SK-N-MC (cell line): ENCODE data around the gene ANKDD1B.

Source experiments
- DNase-seq: peaks from one replicate; pipeline ENCODE4 v3.0.0-alpha.2; 2011; ENCODE audit warnings: low read depth, low spot score
- H3K27ac ChIP-seq: fragments of 200-600 bp; sonication (generic); 2 replicates; pipeline ENCODE4 v1.5.1; 2016; ENCODE audit warnings: mixed run types
- H3K36me3 ChIP-seq: fragments of 200-600 bp; sonication (generic); 2 replicates; pipeline ENCODE4 v1.6.1; 2017; ENCODE audit warnings: antibody characterized with exemption, low read length, mixed read lengths; ENCODE audit not compliant: insufficient read depth
- H3K4me3 ChIP-seq: fragments of 200-600 bp; sonication (generic); 2 replicates; pipeline ENCODE4 v1.5.1; 2016
- H3K9ac ChIP-seq: fragments of 200-600 bp; sonication (generic); 2 replicates; pipeline ENCODE4 v1.8.0; 2017; ENCODE audit warnings: mixed run types, mixed read lengths; ENCODE audit not compliant: insufficient read length
- H3K9me3 ChIP-seq: fragments of 200-600 bp; sonication (generic); 2 replicates; pipeline ENCODE4 v1.6.1; 2017; ENCODE audit warnings: low read depth, mild to moderate bottlenecking, antibody characterized with exemption, low read length, moderate library complexity, mixed read lengths
- EZH2 ChIP-seq: fragments of 200-600 bp; sonication (generic); IDR thresholded peaks from one replicate; pipeline ENCODE4 v1.6.1; 2017; ENCODE audit warnings: antibody characterized with exemption
- FOXP2 ChIP-seq: optimal IDR thresholded peaks from 2 replicates; pipeline ENCODE3; 2011; ENCODE audit warnings: mild to moderate bottlenecking, moderate library complexity; ENCODE audit not compliant: insufficient read depth; ENCODE audit errors: extremely low read length, control extremely low read depth
- POLR2AphosphoS5 ChIP-seq: IDR thresholded peaks from 2 replicates; pipeline ENCODE4 v1.6.1; 2012; ENCODE audit warnings: mild to moderate bottlenecking, low read depth, low read length, borderline replicate concordance

ANKDD1B gene

GRCh38 chr5:75720882-75721281 lies 109.6 kb downstream of the ANKDD1B start:
- TF ChIP-seq EZH2 (no peak), POLR2AphosphoS5 (no peak), FOXP2 (no peak)
- H3K9ac ChIP-seq, result no peak overlapping the region
- H3K9me3 ChIP-seq, result no peaks in the 10 kb centered on the region
- DNase-seq, result no peak
- no peak overlapping the region for H3K27ac ChIP-seq
- no peaks in the 10 kb centered on the region for H3K36me3 ChIP-seq
- H3K4me3 ChIP-seq, result no peak overlapping the region
